Skin of body (tissue), 2 donors: Measurements from ENCODE around the gene SOAT1. TPM values are rescaled to one million over a fixed set of nuclear protein-coding genes. Genes with fewer than 3 reads are reported as not detected.
"Not testable (repeated sequence)": the region's sequence is repeated elsewhere in the genome, so short reads cannot be mapped to it uniquely, and the experiment has no call there.

ENCODE experiments used
- DNase-seq: peaks from one replicate; lab custom pipeline; 2025; lab: John Stamatoyannopoulos, UW
- total RNA-seq: library from RNA; depleted of rRNA; stranded (reverse); fragments of >200 nt; gene quantifications from one replicate; pipeline ENCODE4 v1.2.3, GENCODE V29; 2014

Gene SOAT1
- 46.4 TPM for total RNA-seq

- DNase-seq: peak; percentile 82
These were observed at the start of gene SOAT1 for GRCh38 chr1:179293340-179294327. Gene SOAT1 (plus strand): TSS chr1:179293797. CDS start chr1:179302685, 8,888 bp downstream.

- not testable (repeated sequence) for DNase-seq
These were observed 48.2 kb upstream of the SOAT1 start for GRCh38 chr1:179245426-179245825.

- DNase-seq: no peak
These were observed 45.7 kb upstream of the SOAT1 start for GRCh38 chr1:179247923-179248322.

GRCh38 chr1:179251675-179252074 is 41.9 kb upstream of the SOAT1 start:
- no peak for DNase-seq

GRCh38 chr1:179252606-179253005 is 41.0 kb upstream of the SOAT1 start:
- DNase-seq: no peak

GRCh38 chr1:179253286-179253972 is 40.2 kb upstream of the SOAT1 start:
- no peak for DNase-seq

- DNase-seq: no peak
These were observed 31.4 kb upstream of the SOAT1 start for GRCh38 chr1:179262183-179262582.

- DNase-seq: no peak
These were observed 30.5 kb upstream of the SOAT1 start for GRCh38 chr1:179263121-179263520.

GRCh38 chr1:179264507-179264906 is 29.1 kb upstream of the SOAT1 start:
- no peak for DNase-seq

- DNase-seq: no peak
These were observed 24.5 kb upstream of the SOAT1 start for GRCh38 chr1:179269071-179269470.

- not testable (repeated sequence) for DNase-seq
These were observed 19.2 kb upstream of the SOAT1 start for GRCh38 chr1:179274424-179274823.

- DNase-seq: no peak
These were observed 14.7 kb upstream of the SOAT1 start for GRCh38 chr1:179278920-179279319.

- no peak for DNase-seq
These were observed 9.6 kb upstream of the SOAT1 start for GRCh38 chr1:179283992-179284391.

GRCh38 chr1:179287946-179288345 is 5.7 kb upstream of the SOAT1 start:
- no peak for DNase-seq

- no peak for DNase-seq
These were observed 4.6 kb upstream of the SOAT1 start for GRCh38 chr1:179288977-179289376.

- DNase-seq: no peak
These were observed 1.7 kb downstream of the SOAT1 start for GRCh38 chr1:179295164-179295755.

GRCh38 chr1:179296356-179297104 is 2.9 kb downstream of the SOAT1 start:
- no peak for DNase-seq

GRCh38 chr1:179297105-179297378 is 3.4 kb downstream of the SOAT1 start:
- DNase-seq: no peak

- DNase-seq: no peak
These were observed 5.4 kb downstream of the SOAT1 start for GRCh38 chr1:179298952-179299351.

GRCh38 chr1:179300112-179300511 is 6.5 kb downstream of the SOAT1 start:
- no peak for DNase-seq

- DNase-seq: no peak
These were observed 8.5 kb downstream of the SOAT1 start for GRCh38 chr1:179302070-179302469.
